GM23338 (cell line): Measurements from ENCODE around the gene TCF3. TPM values are rescaled to one million over a fixed set of nuclear protein-coding genes. Genes with fewer than 3 reads are reported as not detected.

Experiments
- ATAC-seq: fragments of 200-7000 bp; cut with Tn5 transposase; 3 replicates; pipeline ENCODE4 v1.9.1; 2020
- DNase-seq: peaks from one replicate; pipeline ENCODE4 v3.0.0-alpha.2; 2015; ENCODE audit warnings: low spot score
- H2AFZ ChIP-seq: fragments of 200-600 bp; sonication (generic); 2 replicates; pipeline ENCODE4 v1.8.0; 2016; ENCODE audit warnings: antibody characterized with exemption, mild to moderate bottlenecking, moderate library complexity
- H3F3A ChIP-seq: fragments of 200-600 bp; sonication (generic); replicated peaks from 2 replicates; pipeline ENCODE4 v1.8.0; 2017; ENCODE audit warnings: antibody characterized with exemption, mixed run types, low read depth
- H3K27ac ChIP-seq: fragments of 200-600 bp; sonication (generic); 2 replicates; pipeline ENCODE4 v1.6.1; 2016; ENCODE audit warnings: low read depth
- H3K27me3 ChIP-seq: fragments of 200-600 bp; sonication (generic); 2 replicates; pipeline ENCODE4 v1.8.0; 2016; ENCODE audit warnings: mild to moderate bottlenecking, mixed run types, moderate library complexity; ENCODE audit not compliant: insufficient read depth
- H3K36me3 ChIP-seq: fragments of 200-600 bp; sonication (generic); 2 replicates; pipeline ENCODE4 v1.8.0; 2016; ENCODE audit warnings: mild to moderate bottlenecking; ENCODE audit not compliant: insufficient read depth
- H3K4me1 ChIP-seq: fragments of 200-600 bp; sonication (generic); 2 replicates; pipeline ENCODE4 v1.8.0; 2016; ENCODE audit warnings: mild to moderate bottlenecking, moderate library complexity; ENCODE audit not compliant: insufficient read depth
- H3K4me2 ChIP-seq: fragments of 200-600 bp; sonication (generic); 2 replicates; pipeline ENCODE4 v1.7.1; 2017; ENCODE audit warnings: mixed run types
- H3K4me3 ChIP-seq: fragments of 200-600 bp; sonication (generic); 2 replicates; pipeline ENCODE4 v1.6.1; 2016; ENCODE audit warnings: mixed run types
- H3K79me2 ChIP-seq: fragments of 200-600 bp; sonication (generic); replicated peaks from 2 replicates; pipeline ENCODE4 v1.8.0; 2017; ENCODE audit warnings: mild to moderate bottlenecking; ENCODE audit not compliant: insufficient read depth
- H3K9me2 ChIP-seq: fragments of 200-600 bp; sonication (generic); 2 replicates; pipeline ENCODE4 v1.8.0; 2017; ENCODE audit not compliant: insufficient read depth
- H4K20me1 ChIP-seq: fragments of 200-600 bp; sonication (generic); replicated peaks from 2 replicates; pipeline ENCODE4 v1.8.0; 2017; ENCODE audit warnings: mild to moderate bottlenecking; ENCODE audit not compliant: insufficient read depth
- H3K27ac Mint-ChIP-seq: 2 replicates; pipeline ENCODE4 v1.8.0; 2020; ENCODE audit warnings: inconsistent platforms, mild to moderate bottlenecking, moderate library complexity, mixed read lengths
- H3K27me3 Mint-ChIP-seq: 3 replicates; pipeline ENCODE4 v1.8.0; 2022; ENCODE audit warnings: low read depth, mild to moderate bottlenecking, moderate library complexity, mixed read lengths, inconsistent platforms; ENCODE audit not compliant: insufficient read depth, poor library complexity
- H3K36me3 Mint-ChIP-seq: 3 replicates; pipeline ENCODE4 v1.8.0; 2021; ENCODE audit warnings: low read depth, mild to moderate bottlenecking, inconsistent platforms, moderate library complexity, mixed read lengths
- H3K4me1 Mint-ChIP-seq: 3 replicates; pipeline ENCODE4 v1.8.0; 2020; ENCODE audit warnings: mild to moderate bottlenecking, inconsistent platforms, mixed read lengths
- H3K4me3 Mint-ChIP-seq: 3 replicates; pipeline ENCODE4 v1.8.0; 2021; ENCODE audit warnings: moderate library complexity, mild to moderate bottlenecking, inconsistent platforms, mixed read lengths
- H3K9me3 Mint-ChIP-seq: 3 replicates; pipeline ENCODE4 v1.8.0; 2020; ENCODE audit warnings: moderate library complexity, mild to moderate bottlenecking, inconsistent platforms, mixed read lengths
- CTCF ChIP-seq, 2 experiments: fragments of 200-600 bp in 1 of 2; sonication (generic) in 1 of 2; conservative IDR thresholded peaks; 2 replicates each; pipeline versions ENCODE4 v1.5.1 to v1.6.1; 2016 to 2017; ENCODE audit warnings: antibody characterized with exemption in 2 of 2, low read depth in 2 of 2, mild to moderate bottlenecking in 2 of 2, moderate library complexity in 1 of 2
- ETS1 ChIP-seq: IDR thresholded peaks from 2 replicates; pipeline ENCODE4 v1.6.1; 2016; ENCODE audit warnings: antibody characterized with exemption
- EZH2 ChIP-seq: fragments of 200-600 bp; sonication (generic); IDR thresholded peaks from one replicate; pipeline ENCODE4 v1.8.0; 2017; ENCODE audit warnings: antibody characterized with exemption, mild to moderate bottlenecking, low read depth; ENCODE audit not compliant: unreplicated experiment
- EZH2phosphoT487 ChIP-seq: fragments of 200-600 bp; sonication (generic); IDR thresholded peaks from one replicate; pipeline ENCODE4 v1.8.1; 2018; ENCODE audit warnings: antibody characterized with exemption; ENCODE audit not compliant: unreplicated experiment
- JUNB ChIP-seq: IDR thresholded peaks from one replicate; pipeline ENCODE4 v1.6.1; 2016; ENCODE audit warnings: antibody characterized with exemption; ENCODE audit not compliant: unreplicated experiment
- NANOG ChIP-seq: IDR thresholded peaks from 2 replicates; pipeline ENCODE4 v1.6.1; 2016; ENCODE audit warnings: antibody characterized with exemption, borderline replicate concordance
- POLR2AphosphoS5 ChIP-seq: IDR thresholded peaks from 2 replicates; pipeline ENCODE4 v1.6.1; 2016; ENCODE audit warnings: antibody characterized with exemption, low read depth
- REST ChIP-seq: IDR thresholded peaks from one replicate; pipeline ENCODE4 v1.6.1; 2018; ENCODE audit warnings: antibody characterized with exemption; ENCODE audit not compliant: unreplicated experiment
- ZNF114 ChIP-seq: fragments of 250-450 bp; sonication (Bioruptor Pico); IDR thresholded peaks from 2 replicates; pipeline ENCODE4 v1.5.0; 2020; ENCODE audit warnings: mild to moderate bottlenecking, moderate library complexity
- ZNF331 ChIP-seq: fragments of 250-450 bp; sonication (Bioruptor Pico); IDR thresholded peaks from 2 replicates; pipeline ENCODE4 v1.5.0; 2020; ENCODE audit warnings: low read depth, mild to moderate bottlenecking, moderate library complexity
- ZNF462 ChIP-seq: fragments of 250-450 bp; sonication (Bioruptor Pico); IDR thresholded peaks from 2 replicates; pipeline ENCODE4 v1.5.0; 2020; ENCODE audit warnings: mild to moderate bottlenecking, moderate library complexity
- polyA plus RNA-seq: library from polyadenylated mRNA; unstranded; fragments of >200 nt; fragmentation: Nextera tagmentation; extraction: Ambion mirVana; gene quantifications from 2 replicates; pipeline ENCODE4 v1.2.1, GENCODE V29; 2016
- total RNA-seq: library from RNA; depleted of rRNA; stranded (reverse); fragments of >200 nt; shearing (Covaris generic); gene quantifications from 2 replicates; pipeline ENCODE4 v1.2.3, GENCODE V29; 2014

TCF3 gene
- total and polyA plus RNA-seq, 2 experiments from 2014 or later: 166 to 383 TPM

- TF ChIP-seq ETS1 (no peak), POLR2AphosphoS5 (no peak), EZH2 (no peak), NANOG (no peak)
Measured at GRCh38 chr19:1615156-1615765, 37.2 kb downstream of the TCF3 start (continued).

- Histone ChIP-seq H3K4me3 (no peak overlapping the region), H3K27me3 (no peaks in the 10 kb centered on the region), H3K4me1 (no peaks in the 10 kb centered on the region), H3K36me3 (peaks cover 21% of the 10 kb centered on the region), H4K20me1 (peaks cover 16% of the 10 kb centered on the region), H3F3A (peaks cover 19% of the 10 kb centered on the region), H3K79me2 (no peaks in the 10 kb centered on the region; the same call in 1 of the 2 replicates), H3K4me2 (no peak overlapping the region), H2AFZ (no peak overlapping the region), H3K27ac (no peak overlapping the region), H3K9me2 (no peaks in the 10 kb centered on the region)
- ATAC-seq (no peak), DNase-seq (no peak)
- H3K9me3 Mint-ChIP-seq: peaks cover 3% of the 10 kb centered on the region; the same call in 1 of the 3 replicates
- no peak overlapping the region for H3K27ac Mint-ChIP-seq
- peaks cover 89% of the 10 kb centered on the region for H3K36me3 Mint-ChIP-seq
- H3K4me1 Mint-ChIP-seq: peaks cover 8% of the 10 kb centered on the region; the same call in 2 of the 3 replicates
- H3K4me3 Mint-ChIP-seq: no peak overlapping the region
- H3K27me3 Mint-ChIP-seq: peaks cover 27% of the 10 kb centered on the region
- no peak for TF ChIP-seq ZNF462
- TF ChIP-seq ZNF331 (CRISPR knock-in tag): no peak
- no peak for TF ChIP-seq JUNB
- TF ChIP-seq CTCF (conservative IDR thresholded peaks at IDR 0.05; ENCODE audit: low read depth in 2 of 2): no peak
- no peak for TF ChIP-seq EZH2
- TF ChIP-seq REST: no peak
- no peak for TF ChIP-seq NANOG
- no peak for TF ChIP-seq POLR2AphosphoS5
- no peak for TF ChIP-seq EZH2phosphoT487
- TF ChIP-seq ZNF114 (CRISPR knock-in tag): no peak
Measured at GRCh38 chr19:1613808-1614570, 38.4 kb downstream of the TCF3 start.
